Panc1 (cell line): Measurements from ENCODE around the gene TLCD5. TPM values are rescaled to one million over a fixed set of nuclear protein-coding genes. Genes with fewer than 3 reads are reported as not detected.

ENCODE experiments used
- ATAC-seq: fragments of 200-7000 bp; cut with Tn5 transposase; 2 replicates; pipeline ENCODE4 v1.9.1; 2020; ENCODE audit warnings: mild to moderate bottlenecking, moderate library complexity
- BruUV-seq: library from RNA; stranded (reverse); fragments of 400-500 nt; replicated peaks from 2 replicates; lab custom pipeline; 2021; lab: Mats Ljungman, UMichigan
- CTCF ChIA-PET: fragments of 300-600 bp; sonication (Branson Sonifier 250); formaldehyde crosslinking; loops from one replicate; lab custom pipeline; 2022; ENCODE audit warnings: antibody characterized with exemption; lab: Charles Lee
- POLR2A ChIA-PET: fragments of 300-600 bp; sonication (Branson Sonifier 250); formaldehyde crosslinking; loops from one replicate; lab custom pipeline; 2022; ENCODE audit warnings: antibody characterized with exemption; lab: Charles Lee
- DNase-seq: peaks from one replicate; pipeline ENCODE4 v3.0.0-alpha.2; 2010; ENCODE audit warnings: low read depth, low spot score
- H3K27ac ChIP-seq: 2 replicates; pipeline ENCODE4 v1.5.1; 2011; ENCODE audit warnings: mild to moderate bottlenecking, low read length, inconsistent platforms
- H3K27me3 ChIP-seq: fragments of 200-500 bp; sonication (Bioruptor generic); 2 replicates; pipeline ENCODE4 v1.6.0; 2014; ENCODE audit warnings: low read length, inconsistent platforms; ENCODE audit not compliant: control insufficient read depth, insufficient read depth
- H3K36me3 ChIP-seq: fragments of 200-500 bp; sonication (Bioruptor generic); 2 replicates; pipeline ENCODE4 v1.5.1; 2014; ENCODE audit warnings: inconsistent platforms, mild to moderate bottlenecking, low read length, moderate library complexity; ENCODE audit not compliant: control insufficient read depth, insufficient read depth
- H3K4me1 ChIP-seq: 2 replicates; pipeline ENCODE4 v1.5.1; 2011; ENCODE audit warnings: inconsistent platforms, mild to moderate bottlenecking, low read length, moderate library complexity; ENCODE audit not compliant: control insufficient read depth, insufficient read depth
- H3K4me3 ChIP-seq, 2 experiments: 2 replicates each; pipeline ENCODE4 v1.5.1; 2011 to 2012; ENCODE audit warnings: low read depth in 2 of 2, low read length in 2 of 2, mild to moderate bottlenecking in 2 of 2, inconsistent platforms in 1 of 2, moderate library complexity in 1 of 2
- H3K9me3 ChIP-seq: fragments of 200-500 bp; sonication (Bioruptor generic); 2 replicates; pipeline ENCODE4 v1.5.1; 2014; ENCODE audit warnings: low read depth, mild to moderate bottlenecking, inconsistent platforms, low read length, moderate library complexity; ENCODE audit not compliant: control insufficient read depth, insufficient read depth
- CTCF ChIP-seq: fragments of 450-650 bp; IDR thresholded peaks from 2 replicates; pipeline ENCODE4 v1.5.1; 2017; ENCODE audit warnings: mild to moderate bottlenecking
- POLR2AphosphoS5 ChIP-seq: IDR thresholded peaks from 2 replicates; pipeline ENCODE4 v1.6.1; 2012; ENCODE audit warnings: mild to moderate bottlenecking, low read depth, low read length, moderate library complexity
- REST ChIP-seq, 2 experiments: IDR thresholded peaks; 2 replicates each; pipeline ENCODE4 v1.6.1; 2011 to 2012; ENCODE audit warnings: low read depth in 2 of 2, control low read depth in 1 of 2, low read length in 1 of 2, mild to moderate bottlenecking in 1 of 2, moderate library complexity in 1 of 2; ENCODE audit not compliant: insufficient read depth in 1 of 2
- SIN3A ChIP-seq: IDR thresholded peaks from 2 replicates; pipeline ENCODE4 v1.6.1; 2012; ENCODE audit warnings: low read depth, mild to moderate bottlenecking, low read length, moderate library complexity, borderline replicate concordance; ENCODE audit not compliant: insufficient read depth
- TCF7L2 ChIP-seq: IDR thresholded peaks from 2 replicates; pipeline ENCODE4 v1.6.1; 2011; ENCODE audit warnings: mild to moderate bottlenecking, low read depth, low read length, inconsistent platforms
- in situ Hi-C: cut with HindIII; loops from 2 replicates; pipeline ENCODE4 v1.10.0; 2016; ENCODE audit warnings: low sequenced_read_pairs, low pct_unique_long_range_greater_than_20kb
- intact Hi-C: fragments of 100-400 bp; cut with micrococcal nuclease; formaldehyde crosslinking; loops from one replicate; pipeline ENCODE4 v1.10.0; 2022; ENCODE audit not compliant: unreplicated experiment
- total RNA-seq: library from RNA; stranded (reverse); gene quantifications from one replicate; pipeline ENCODE4 v1.2.1, GENCODE V29; 2021; ENCODE audit not compliant: unreplicated experiment

The TLCD5 gene
- total RNA-seq, 1 experiment from 2014 or later: 22.8 TPM

GRCh38 chr11:120302001-120302805, 22.9 kb upstream of the TLCD5 start:
- no peaks in the 10 kb centered on the region for H3K36me3 ChIP-seq
- no TSS peak for BruUV-seq
- no peaks in the 10 kb centered on the region for H3K9me3 ChIP-seq
- H3K27ac ChIP-seq: no peak overlapping the region
- POLR2A ChIA-PET: interaction anchor here (0.6 kb wide), 1 partner anchor 134 kb away, joined by 3 read pairs; no protein-coding TSS in a partner anchor
- H3K4me1 ChIP-seq: no peaks in the 10 kb centered on the region
- no peaks in the 10 kb centered on the region; the same call in 1 of the 2 replicates for H3K27me3 ChIP-seq
- CTCF ChIA-PET: interaction anchor here (1.0 to 2.6 kb wide), 9 partner anchors 11 to 131 kb away, joined by 3 to 52 read pairs (median 4); partner anchors contain the start of gene POU2F3
- DNase-seq: no peak
- 0 out of 2 replicates have a peak, but pooled peaks have one; percentile 3 for ATAC-seq
- TF ChIP-seq REST (IDR thresholded peaks at IDR 0.05; ENCODE audit: insufficient read depth in 1 of 2, low read depth in 2 of 2, low read length in 1 of 2) (no peak), SIN3A (no peak), TCF7L2 (no peak), POLR2AphosphoS5 (no peak), CTCF (no peak)
- intact Hi-C loops: no loop called here
- in situ Hi-C loops: no loop called here
- no peak overlapping the region for H3K4me3 ChIP-seq

GRCh38 chr11:120303004-120303637, 22.0 kb upstream of the TLCD5 start:
- Histone ChIP-seq H3K4me3 (no peak overlapping the region), H3K9me3 (no peaks in the 10 kb centered on the region), H3K27me3 (no peaks in the 10 kb centered on the region), H3K4me1 (no peaks in the 10 kb centered on the region), H3K27ac (no peak overlapping the region), H3K36me3 (no peaks in the 10 kb centered on the region)
- TF ChIP-seq CTCF (peak; percentile 99), POLR2AphosphoS5 (no peak), REST (IDR thresholded peaks at IDR 0.05; ENCODE audit: insufficient read depth in 1 of 2, low read depth in 2 of 2, low read length in 1 of 2) (no peak), TCF7L2 (no peak), SIN3A (no peak)
- ATAC-seq (peak; percentile 85), DNase-seq (peak; percentile 67)
- ChIA-PET POLR2A (interaction anchor here (0.6 kb wide), 1 partner anchor 135 kb away, joined by 3 read pairs; no protein-coding TSS in a partner anchor), CTCF (interaction anchor here (0.6 to 2.6 kb wide), 16 partner anchors 10 to 501 kb away, joined by 3 to 52 read pairs (median 4); partner anchors contain the start of gene POU2F3)
- intact Hi-C loops (no loop called here), in situ Hi-C loops (no loop called here)
- BruUV-seq: no TSS peak
